ENCODE data around the gene ZCCHC4.

- no peak for TF ChIP-seq CTCF (IDR thresholded peaks at IDR 0.05; ENCODE audit: borderline replicate concordance, extremely low read depth, low read length, poor library complexity, severe bottlenecking)
- TF ChIP-seq EZH2 (IDR thresholded peaks at IDR 0.05; ENCODE audit: borderline replicate concordance, low read depth, low read length, severe bottlenecking) = no peak
Observed at GRCh38 chr4:25291158-25291733, 21.3 kb upstream of the ZCCHC4 start.
